ENCODE data around the gene SHISAL1.

GRCh38 chr22:44341431-44342346, 28.9 kb upstream of the SHISAL1 start:
- TF ChIP-seq CTCF (IDR thresholded peaks at IDR 0.05; ENCODE audit: borderline replicate concordance, extremely low read depth, low read length, poor library complexity, severe bottlenecking) (no peak), EZH2 (IDR thresholded peaks at IDR 0.05; ENCODE audit: borderline replicate concordance, low read depth, low read length, severe bottlenecking) (no peak)
